ENCODE data around the gene C19orf25. TPM values are rescaled to one million over a fixed set of nuclear protein-coding genes. Genes with fewer than 3 reads are reported as not detected.

C19orf25 gene
- total and polyA plus RNA-seq, 2 of the 13 experiments (the other 11 are each of a cell fraction or from before 2014, with no cell fraction given) = 14.2 to 32.4 TPM

GRCh38 chr19:1452802-1453524 lies 26.1 kb downstream of the C19orf25 start (continued):
- TF ChIP-seq ATF1 (CRISPR knock-in tag; IDR thresholded peaks at IDR 0.05) = no peak
- no peak for TF ChIP-seq PRDM10 (CRISPR knock-in tag; IDR thresholded peaks at IDR 0.05; ENCODE audit: low read depth)
- TF ChIP-seq SETDB1 (CRISPR knock-in tag; IDR thresholded peaks at IDR 0.05; ENCODE audit: borderline replicate concordance) = no peak
- TF ChIP-seq CHCHD3 (CRISPR knock-in tag; IDR thresholded peaks at IDR 0.05) = no peak
- no peak for TF ChIP-seq ZNF33A (CRISPR knock-in tag; IDR thresholded peaks at IDR 0.05; ENCODE audit: borderline replicate concordance)
- TF ChIP-seq ZNF33B (CRISPR knock-in tag; IDR thresholded peaks at IDR 0.05) = no peak
- 0 out of 2 replicates have a peak, but pooled peaks have one; percentile 5 for TF ChIP-seq PATZ1 (CRISPR knock-in tag; IDR thresholded peaks at IDR 0.05)
- no peak for TF ChIP-seq ZNF775 (CRISPR knock-in tag; IDR thresholded peaks at IDR 0.05; ENCODE audit: borderline replicate concordance)
- TF ChIP-seq ZFP91 (CRISPR knock-in tag; IDR thresholded peaks at IDR 0.05; ENCODE audit: borderline replicate concordance) = peak; percentile 16; the same call in 1 of the 2 replicates
- no peak for TF ChIP-seq CREB3 (CRISPR knock-in tag; IDR thresholded peaks at IDR 0.05)
- TF ChIP-seq ZNF777 (CRISPR knock-in tag; IDR thresholded peaks at IDR 0.05) = no peak
- TF ChIP-seq XBP1 (CRISPR knock-in tag; IDR thresholded peaks at IDR 0.05) = no peak
- TF ChIP-seq DRAP1 (CRISPR knock-in tag; IDR thresholded peaks at IDR 0.05) = no peak
- no peak for TF ChIP-seq ZSCAN30 (CRISPR knock-in tag; IDR thresholded peaks at IDR 0.05)
- no peak for TF ChIP-seq ZNF281 (CRISPR knock-in tag; IDR thresholded peaks at IDR 0.05; ENCODE audit: borderline replicate concordance)
- TF ChIP-seq RAD21 (CRISPR knock-in tag; IDR thresholded peaks at IDR 0.05) = no peak
- TF ChIP-seq SMAD1 (CRISPR knock-in tag; IDR thresholded peaks at IDR 0.05; ENCODE audit: borderline replicate concordance, low read depth) = no peak
